ENCODE measurements around the gene UPK3A. TPM values are rescaled to one million over a fixed set of nuclear protein-coding genes. Genes with fewer than 3 reads are reported as not detected.

UPK3A gene
- total and polyA plus RNA-seq, 12 donors: 0.17 TPM; not detected in 11

DNA sequence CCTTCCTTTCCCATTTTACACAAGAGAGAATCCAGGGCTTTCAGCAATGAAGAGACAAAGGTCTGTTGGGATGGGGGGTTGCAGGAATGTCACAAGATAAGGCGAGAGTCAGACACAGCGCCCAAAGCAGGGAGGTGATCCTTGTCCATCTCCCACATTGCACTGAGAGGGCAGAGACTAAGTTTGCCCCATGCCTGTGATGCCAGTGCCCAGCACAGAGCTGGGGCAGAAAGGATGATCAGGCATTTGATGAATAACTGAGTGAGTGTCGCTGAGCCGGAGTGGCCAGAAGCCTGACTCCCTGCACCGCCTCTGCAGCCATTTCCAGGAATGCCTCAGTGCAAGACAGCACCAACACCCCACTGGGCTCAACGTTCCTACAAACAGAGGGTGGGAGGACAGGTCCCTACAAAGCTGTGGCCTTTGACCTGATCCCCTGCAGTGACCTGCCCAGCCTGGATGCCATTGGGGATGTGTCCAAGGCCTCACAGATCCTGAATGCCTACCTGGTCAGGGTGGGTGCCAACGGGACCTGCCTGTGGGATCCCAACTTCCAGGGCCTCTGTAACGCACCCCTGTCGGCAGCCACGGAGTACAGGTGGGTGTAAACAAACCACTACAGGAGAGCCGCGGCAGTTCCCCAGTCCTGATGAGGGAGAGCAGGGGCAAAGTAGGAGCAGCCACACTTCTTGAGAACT lies 2.3 kb downstream of the UPK3A start:
- H3K27ac ChIP-seq: no peak overlapping the region
- no peaks in the 10 kb centered on the region for H3K9me3 ChIP-seq (replicated peaks in 1 of 3)
- no peak for DNase-seq
- H3K36me3 ChIP-seq (replicated peaks in 1 of 2): no peaks in the 10 kb centered on the region
- no peak for TF ChIP-seq CTCF (IDR thresholded peaks at IDR 0.05)
- TF ChIP-seq POLR2A (IDR thresholded peaks at IDR 0.05): no peak
- peaks cover 0 to 11% of the 10 kb centered on the region in 2 donors for H3K4me1 ChIP-seq (replicated peaks in 1 of 2)
- no peak overlapping the region for H3K4me3 ChIP-seq
- WGBS, 4 donors: 80 to 100% (median 83%) methylated on average over 3 to 12 of the region's 12 CpGs
- intact Hi-C loops (cut with DNase I): no loop called here
- peaks cover 5% of the 10 kb centered on the region for H3K27me3 ChIP-seq

DNA sequence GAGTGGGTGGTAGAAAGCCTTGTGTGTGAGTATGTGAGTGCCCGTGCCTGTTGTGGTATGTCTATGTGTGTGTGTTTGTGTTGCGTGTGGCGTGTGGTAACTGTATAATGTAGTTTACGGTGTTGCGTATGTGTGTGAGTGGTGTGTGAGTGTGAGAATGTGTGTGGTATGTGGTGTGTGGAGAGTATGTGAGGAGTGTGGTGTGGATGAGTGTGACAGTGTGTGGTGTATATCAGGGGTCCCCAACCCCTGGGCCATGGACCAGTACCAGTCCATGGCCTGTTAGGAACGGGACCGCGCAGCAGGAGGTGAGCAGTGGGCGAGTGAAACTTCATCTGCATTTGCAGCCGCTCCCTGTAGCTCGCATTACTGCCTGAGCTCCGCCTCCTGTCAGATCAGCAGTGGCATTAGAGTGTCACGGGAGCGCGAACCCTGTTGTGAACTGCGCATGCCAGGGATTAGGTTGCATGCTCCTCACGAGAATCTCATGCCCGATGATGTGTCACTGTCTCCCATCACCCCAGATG lies 5.7 kb downstream of the UPK3A start:
- intact Hi-C loops (cut with DNase I): no loop called here
- DNase-seq: peak in 2 of 7 donors; percentile 37 to 53
- Histone ChIP-seq H3K4me3 (no peak overlapping the region), H3K27ac (no peak overlapping the region), H3K4me1 (replicated peaks in 1 of 2) (no peaks in the 10 kb centered on the region), H3K27me3 (no peaks in the 10 kb centered on the region), H3K36me3 (replicated peaks in 1 of 2) (no peaks in the 10 kb centered on the region), H3K9me3 (replicated peaks in 1 of 3) (no peaks in the 10 kb centered on the region)
- 38 to 52% (median 42%) methylated on average over 18 of the region's 18 CpGs for WGBS, 4 donors
- TF ChIP-seq POLR2A (IDR thresholded peaks at IDR 0.05) (no peak), CTCF (IDR thresholded peaks at IDR 0.05) (no peak)

GRCh38 chr22:45291061-45291930 lies 6.5 kb downstream of the UPK3A start:
- H3K4me1 ChIP-seq (replicated peaks in 1 of 2): no peaks in the 10 kb centered on the region
- H3K4me3 ChIP-seq: no peak overlapping the region
- TF ChIP-seq POLR2A (IDR thresholded peaks at IDR 0.05): no peak
- TF ChIP-seq CTCF (IDR thresholded peaks at IDR 0.05): no peak
- H3K36me3 ChIP-seq (replicated peaks in 1 of 2): no peaks in the 10 kb centered on the region
- no peaks in the 10 kb centered on the region for H3K27me3 ChIP-seq
- intact Hi-C loops (cut with DNase I): no loop called here
- WGBS, 4 donors: 82 to 88% (median 84%) methylated on average over 8 of the region's 8 CpGs
- H3K27ac ChIP-seq: no peak overlapping the region
- H3K9me3 ChIP-seq (replicated peaks in 1 of 3): no peaks in the 10 kb centered on the region
- DNase-seq: no peak

GRCh38 chr22:45291931-45292290 lies 7.2 kb downstream of the UPK3A start:
- TF ChIP-seq POLR2A (IDR thresholded peaks at IDR 0.05): no peak
- TF ChIP-seq CTCF (IDR thresholded peaks at IDR 0.05): no peak
- Histone ChIP-seq H3K27ac (no peak overlapping the region), H3K27me3 (no peaks in the 10 kb centered on the region), H3K9me3 (replicated peaks in 1 of 3) (no peaks in the 10 kb centered on the region), H3K4me1 (replicated peaks in 1 of 2) (no peaks in the 10 kb centered on the region), H3K4me3 (no peak overlapping the region), H3K36me3 (replicated peaks in 1 of 2) (no peaks in the 10 kb centered on the region)
- intact Hi-C loops (cut with DNase I): no loop called here
- no peak for DNase-seq
- WGBS, 4 donors: 64 to 79% (median 73%) methylated on average over 4 to 9 of the region's 9 CpGs

Data from adrenal gland (tissue), 12 donors.